ENCODE results near the gene CPNE8. TPM values are rescaled to one million over a fixed set of nuclear protein-coding genes. Genes with fewer than 3 reads are reported as not detected.

The CPNE8 gene
- total RNA-seq, 4 donors from 2014 or later = 3.8 to 7.0 (median 4.6) TPM

- Histone ChIP-seq H3K36me3 (no peaks in the 10 kb centered on the region), H3K4me1 (no peaks in the 10 kb centered on the region), H3K27ac (no peak overlapping the region), H3K9me3 (no peaks in the 10 kb centered on the region), H3K4me3 (no peak overlapping the region), H3K27me3 (no peaks in the 10 kb centered on the region)
- intact Hi-C loops (cut with DNase I; ENCODE audit: low total_unique reads) (no loop called here), in situ Hi-C loops (cut with MboI; ENCODE audit: low sequenced_read_pairs in 4 of 4) (no loop called here)
- ATAC-seq = no peak
- no peak for DNase-seq
- no peak for TF ChIP-seq CTCF (IDR thresholded peaks at IDR 0.05 in 4 of 5, conservative IDR thresholded peaks at IDR 0.05 in 1 of 5)
- no peak for TF ChIP-seq POLR2A (IDR thresholded peaks at IDR 0.05)
These were observed 28.7 kb upstream of the CPNE8 start for GRCh38 chr12:38934078-38934584.

DNA sequence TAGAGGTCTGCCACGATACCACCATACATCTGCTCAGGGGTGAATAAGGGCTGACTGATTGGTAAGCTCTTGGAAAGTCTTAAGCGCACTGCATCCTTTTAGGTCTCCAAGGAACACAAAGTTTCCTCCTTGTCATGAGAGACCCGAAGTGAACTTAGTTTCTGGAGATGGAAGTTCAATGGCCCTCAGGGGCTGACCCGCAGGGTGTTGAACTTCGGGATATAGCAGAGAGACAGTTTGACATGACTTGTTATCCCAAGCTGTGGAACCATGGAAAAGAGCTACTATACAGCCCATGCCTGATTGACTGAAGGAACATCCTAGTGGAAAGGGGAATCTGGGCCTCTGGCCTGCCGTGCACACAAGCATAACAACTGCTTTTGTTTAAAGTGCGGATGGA lies 26.9 kb upstream of the CPNE8 start:
- no peak overlapping the region for H3K4me3 ChIP-seq
- H3K4me1 ChIP-seq = no peaks in the 10 kb centered on the region
- intact Hi-C loops (cut with DNase I; ENCODE audit: low total_unique reads) = no loop called here
- no peak for DNase-seq
- no peaks in the 10 kb centered on the region for H3K9me3 ChIP-seq
- H3K27me3 ChIP-seq = no peaks in the 10 kb centered on the region
- no peak for TF ChIP-seq POLR2A (IDR thresholded peaks at IDR 0.05)
- TF ChIP-seq CTCF (IDR thresholded peaks at IDR 0.05 in 4 of 5, conservative IDR thresholded peaks at IDR 0.05 in 1 of 5) = no peak
- in situ Hi-C loops (cut with MboI; ENCODE audit: low sequenced_read_pairs in 4 of 4) = no loop called here
- no peak overlapping the region for H3K27ac ChIP-seq
- no peak for ATAC-seq
- H3K36me3 ChIP-seq = no peaks in the 10 kb centered on the region

GRCh38 chr12:38931461-38931860 lies 26.1 kb upstream of the CPNE8 start:
- DNase-seq = no peak
- in situ Hi-C loops (cut with MboI; ENCODE audit: low sequenced_read_pairs in 4 of 4) = no loop called here
- ATAC-seq = no peak
- Histone ChIP-seq H3K4me1 (no peaks in the 10 kb centered on the region), H3K36me3 (no peaks in the 10 kb centered on the region), H3K4me3 (no peak overlapping the region), H3K9me3 (no peaks in the 10 kb centered on the region), H3K27me3 (no peaks in the 10 kb centered on the region), H3K27ac (no peak overlapping the region)
- intact Hi-C loops (cut with DNase I; ENCODE audit: low total_unique reads) = no loop called here
- TF ChIP-seq CTCF (IDR thresholded peaks at IDR 0.05 in 4 of 5, conservative IDR thresholded peaks at IDR 0.05 in 1 of 5) (no peak), POLR2A (IDR thresholded peaks at IDR 0.05) (no peak)

- no peaks in the 10 kb centered on the region for H3K4me1 ChIP-seq
- no peak overlapping the region for H3K4me3 ChIP-seq
- no peaks in the 10 kb centered on the region for H3K9me3 ChIP-seq
- in situ Hi-C loops (cut with MboI; ENCODE audit: low sequenced_read_pairs in 4 of 4) (no loop called here), intact Hi-C loops (cut with DNase I; ENCODE audit: low total_unique reads) (no loop called here)
- no peak for TF ChIP-seq CTCF (IDR thresholded peaks at IDR 0.05 in 4 of 5, conservative IDR thresholded peaks at IDR 0.05 in 1 of 5)
- TF ChIP-seq POLR2A (IDR thresholded peaks at IDR 0.05) = no peak
- ATAC-seq (no peak), DNase-seq (no peak)
- H3K27ac ChIP-seq = no peak overlapping the region
- H3K27me3 ChIP-seq = no peaks in the 10 kb centered on the region
- no peaks in the 10 kb centered on the region for H3K36me3 ChIP-seq
These were observed 25.6 kb upstream of the CPNE8 start for GRCh38 chr12:38930990-38931389.

DNA sequence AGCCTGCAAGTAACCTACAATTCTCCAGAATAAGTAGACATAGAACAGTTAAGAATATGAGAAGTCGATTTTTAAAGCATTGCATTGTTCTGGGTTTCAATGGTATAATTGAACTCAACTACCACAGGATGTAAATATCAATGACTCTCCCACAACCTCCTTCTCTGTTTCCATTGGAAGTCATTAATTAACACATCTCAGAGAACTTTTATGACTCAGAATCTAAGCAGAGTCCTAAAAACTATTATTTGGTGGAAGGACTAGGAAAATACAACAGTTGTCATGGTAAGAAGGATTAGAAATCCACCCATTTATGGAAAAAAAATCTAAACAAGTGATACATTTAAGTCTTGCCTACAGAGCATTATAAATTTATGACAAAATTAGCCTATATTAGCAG lies 21.1 kb upstream of the CPNE8 start:
- Histone ChIP-seq H3K4me3 (no peak overlapping the region), H3K27ac (no peak overlapping the region), H3K27me3 (no peaks in the 10 kb centered on the region), H3K36me3 (no peaks in the 10 kb centered on the region), H3K9me3 (no peaks in the 10 kb centered on the region), H3K4me1 (no peaks in the 10 kb centered on the region)
- DNase-seq = no peak
- in situ Hi-C loops (cut with MboI; ENCODE audit: low sequenced_read_pairs in 4 of 4) (no loop called here), intact Hi-C loops (cut with DNase I; ENCODE audit: low total_unique reads) (loop anchor here (10.0 kb wide), 1 partner anchor 178 kb away; no protein-coding TSS in a partner anchor)
- ATAC-seq = no peak
- TF ChIP-seq POLR2A (IDR thresholded peaks at IDR 0.05) (no peak), CTCF (IDR thresholded peaks at IDR 0.05 in 4 of 5, conservative IDR thresholded peaks at IDR 0.05 in 1 of 5) (no peak)
